GM18868 (cell line): Measurements from ENCODE around the gene UBAP2L.
"Not testable (repeated sequence)": the region's sequence is repeated elsewhere in the genome, so short reads cannot be mapped to it uniquely, and the experiment has no call there.

Source experiments
- ATAC-seq: cut with Tn5 transposase; IDR thresholded peaks from one replicate; pipeline ENCODE4 v1.9.1; 2021; ENCODE audit warnings: mild to moderate bottlenecking, moderate library complexity; ENCODE audit not compliant: unreplicated experiment

Gene UBAP2L

GRCh38 chr1:154198756-154199562 lies 21.8 kb upstream of the UBAP2L start:
- ATAC-seq, result no peak

DNA sequence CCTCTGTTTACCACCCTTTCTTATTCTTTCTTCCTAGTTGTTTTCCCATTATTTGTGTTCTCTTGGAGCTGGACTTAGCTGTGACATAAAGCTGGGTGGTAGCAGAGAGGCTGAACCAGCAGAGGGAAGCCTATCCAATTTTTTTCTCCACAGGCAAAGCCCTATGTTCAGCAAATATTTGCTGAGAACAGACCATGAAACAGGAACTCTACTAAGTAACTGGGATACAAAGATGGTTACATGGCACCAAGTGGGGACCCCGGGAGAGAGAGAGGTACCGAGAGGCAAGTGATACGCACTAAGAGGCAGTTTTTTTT lies 21.2 kb upstream of the UBAP2L start:
- ATAC-seq, result no peak

DNA sequence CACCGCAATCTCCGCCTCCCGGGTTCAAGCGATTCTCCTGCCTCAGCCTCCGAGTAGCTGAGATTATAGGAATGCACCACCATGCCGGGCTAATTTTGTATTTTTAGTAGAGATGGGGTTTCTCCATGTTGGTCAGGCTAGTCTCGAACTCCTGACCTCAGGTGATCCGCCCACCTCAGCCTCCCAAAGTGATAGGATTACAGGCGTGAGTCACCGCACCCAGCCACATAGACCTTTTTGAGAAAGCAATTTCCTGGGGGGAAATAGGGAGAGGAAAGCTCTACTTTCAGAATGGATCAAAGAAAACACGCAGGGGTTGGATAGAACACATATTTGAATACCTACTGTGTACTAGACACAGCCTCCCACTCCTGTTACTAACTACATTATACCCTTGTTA lies 15.0 kb upstream of the UBAP2L start:
- not testable (repeated sequence) for ATAC-seq

GRCh38 chr1:154206196-154206595 lies 14.6 kb upstream of the UBAP2L start, which contains the start of gene CFAP141:
CFAP141 (minus strand) TSS chr1:154206333; CDS start chr1:154206307, 26 bp downstream.
- no peak for ATAC-seq

DNA sequence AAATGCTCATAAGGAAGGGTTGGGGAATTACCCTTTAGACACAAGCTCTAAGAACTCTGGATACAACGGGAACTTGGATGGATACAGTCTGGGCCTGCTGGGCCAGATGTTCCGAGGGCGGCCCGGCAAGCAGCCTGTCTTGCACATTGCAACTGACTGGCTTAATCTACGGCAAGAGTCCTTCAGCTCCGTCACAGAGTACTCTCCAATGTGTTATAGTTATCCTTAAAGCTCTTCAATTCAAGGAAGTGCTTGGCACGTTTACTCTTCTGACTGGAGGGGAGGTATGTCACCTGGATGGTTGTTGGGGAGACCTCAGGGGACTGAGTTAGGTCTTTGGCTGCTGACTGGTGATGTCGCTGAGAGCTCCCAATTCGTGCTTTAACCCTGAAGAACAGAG lies 13.5 kb upstream of the UBAP2L start:
- ATAC-seq, result no peak

- no peak for ATAC-seq
These were observed 11.9 kb upstream of the UBAP2L start for GRCh38 chr1:154208677-154209388.

DNA sequence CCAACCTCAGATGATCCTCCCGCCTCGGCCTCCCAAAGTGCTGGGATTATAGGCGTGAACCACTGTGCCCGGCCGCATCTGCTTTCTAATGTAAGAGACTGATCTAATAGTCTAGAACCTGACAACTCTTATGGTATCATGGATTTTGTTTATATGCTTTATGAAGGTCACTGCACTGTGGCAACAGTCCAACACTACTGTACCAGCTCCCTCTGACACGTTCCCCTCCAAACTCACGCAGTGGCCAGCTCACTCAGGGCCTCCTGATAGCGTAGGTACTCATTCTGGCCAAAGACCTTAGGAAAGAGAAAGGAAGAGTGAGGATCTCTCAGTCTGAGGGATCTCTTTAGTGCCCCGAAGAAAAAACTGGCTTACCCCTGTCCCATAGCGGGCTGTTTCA lies 8.7 kb upstream of the UBAP2L start:
- ATAC-seq, result no peak

- no peak for ATAC-seq
These were observed 7.5 kb upstream of the UBAP2L start for GRCh38 chr1:154213274-154213673.

- ATAC-seq, result no peak
These were observed 2.2 kb upstream of the UBAP2L start for GRCh38 chr1:154218545-154218944.

DNA sequence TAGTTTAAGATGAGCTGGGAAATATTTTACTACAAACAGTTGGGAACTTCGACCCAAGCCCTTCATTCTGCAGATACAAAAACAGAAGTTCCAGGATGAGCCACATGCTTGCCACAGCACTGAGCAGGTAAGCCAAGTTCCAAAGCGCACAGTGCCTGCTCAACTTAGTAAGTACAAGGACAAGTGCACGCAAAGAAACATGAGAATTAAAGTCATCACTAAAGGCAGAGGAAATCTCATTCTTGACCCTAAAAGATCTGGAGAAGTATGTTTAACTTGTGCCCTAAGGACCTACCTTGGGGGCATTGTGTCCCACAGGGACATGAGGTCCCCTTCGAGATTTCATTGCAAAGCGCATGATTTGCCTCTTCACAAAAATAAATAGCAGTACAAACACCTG lies 1.2 kb upstream of the UBAP2L start:
- no peak for ATAC-seq

- no peak for ATAC-seq
These were observed 169 bp downstream of the UBAP2L start for GRCh38 chr1:154220970-154221277.

DNA sequence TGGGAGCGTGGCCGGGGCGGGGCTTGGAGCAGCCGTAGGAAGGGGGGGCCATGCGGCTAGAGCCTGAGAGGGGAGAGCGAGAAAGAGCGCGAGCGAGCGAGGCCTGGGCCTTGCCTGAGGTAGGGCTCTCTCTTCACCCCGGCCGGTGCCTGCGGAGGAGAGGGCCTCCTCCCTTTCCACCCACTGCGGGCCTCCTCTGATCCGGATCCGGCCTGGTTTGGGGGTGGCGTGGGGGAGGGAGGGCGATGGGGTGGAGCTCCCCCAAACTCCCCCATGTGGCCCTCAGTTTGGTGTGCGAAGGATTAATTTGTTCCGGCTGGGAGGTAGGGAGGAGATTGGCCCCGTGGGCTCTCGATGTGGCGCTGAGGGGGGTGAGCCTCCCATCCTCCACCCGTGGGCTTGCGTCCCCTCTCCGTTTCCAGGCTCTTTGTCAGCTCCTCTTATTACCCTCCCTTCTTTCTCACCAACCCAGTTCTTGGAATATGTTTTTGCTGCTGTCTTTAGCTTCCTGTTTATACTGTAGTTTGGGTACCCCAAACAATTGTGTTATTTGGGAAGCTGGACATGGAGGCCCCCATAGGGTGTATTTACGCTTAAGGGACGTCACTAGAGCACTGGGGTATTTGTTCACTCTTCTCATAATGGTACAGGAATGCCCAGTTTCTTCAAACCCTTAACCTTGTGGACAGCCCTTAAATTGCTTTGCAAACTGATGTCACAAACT lies 685 bp downstream of the UBAP2L start:
- no peak for ATAC-seq

DNA sequence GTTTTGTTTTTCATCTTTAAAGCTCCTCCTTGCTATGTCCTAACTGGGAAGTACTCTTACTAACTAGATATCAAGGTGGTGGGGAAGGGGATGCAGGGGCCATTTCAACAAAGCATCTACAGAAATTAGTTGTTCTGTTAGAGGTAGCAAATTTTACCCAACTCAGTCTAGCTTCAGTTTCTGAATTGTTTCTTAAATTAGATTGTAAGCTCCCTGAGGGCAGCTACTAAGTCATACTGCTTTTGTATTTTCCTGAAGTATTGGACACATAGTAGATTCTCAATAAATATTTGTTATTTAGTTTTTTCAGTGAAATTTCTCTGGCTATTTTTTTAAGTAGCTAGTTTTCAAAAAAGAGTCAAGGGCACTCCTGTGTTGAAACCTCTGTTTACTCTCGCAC lies 1.8 kb downstream of the UBAP2L start:
- ATAC-seq, result no peak

- ATAC-seq, result no peak
These were observed 2.2 kb downstream of the UBAP2L start for GRCh38 chr1:154222918-154223317.

DNA sequence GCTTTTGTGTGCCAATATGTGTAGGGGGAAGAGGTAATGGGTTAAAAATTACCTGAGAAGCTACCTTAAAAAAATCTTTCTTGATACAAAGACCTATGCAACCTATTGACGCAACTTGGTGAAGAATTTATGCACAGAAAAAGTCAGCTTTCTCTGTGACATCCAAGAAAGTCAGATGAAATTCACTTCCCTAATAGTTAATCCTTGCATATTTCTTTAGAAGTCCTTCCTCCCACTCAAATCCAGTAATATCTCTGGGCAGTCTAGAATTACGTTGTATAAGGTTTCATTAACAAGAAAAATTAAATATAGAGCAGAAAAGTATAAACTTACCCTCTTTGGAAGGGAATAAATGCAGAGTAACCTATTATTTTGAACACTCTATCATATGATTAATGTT lies 2.9 kb downstream of the UBAP2L start:
- no peak for ATAC-seq

DNA sequence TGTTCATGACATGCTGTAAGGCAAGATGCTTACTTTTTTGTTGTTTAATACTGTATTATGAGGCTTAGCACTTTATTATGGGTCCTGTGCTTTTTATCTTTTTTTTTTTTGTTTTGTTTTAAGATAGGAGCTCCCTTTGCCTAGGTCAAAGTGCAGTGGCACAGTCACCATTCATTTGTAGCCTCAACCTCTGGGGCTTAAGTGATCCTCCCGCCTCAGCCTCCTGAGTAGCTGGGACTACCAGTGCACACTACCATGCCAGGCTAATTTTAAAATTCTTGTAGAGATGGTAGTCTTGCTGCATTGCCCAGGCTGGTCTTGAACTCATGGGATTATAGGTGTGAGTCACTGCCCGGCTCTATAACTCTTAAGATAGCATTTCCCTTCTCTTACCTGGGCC lies 4.6 kb downstream of the UBAP2L start:
- ATAC-seq, result no peak

- not testable (repeated sequence) for ATAC-seq
These were observed 10.4 kb downstream of the UBAP2L start for GRCh38 chr1:154231112-154231511.

GRCh38 chr1:154233127-154233526 lies 12.4 kb downstream of the UBAP2L start:
- not testable (repeated sequence) for ATAC-seq

GRCh38 chr1:154236855-154237254 lies 16.1 kb downstream of the UBAP2L start:
- no peak for ATAC-seq

GRCh38 chr1:154237435-154237834 lies 16.7 kb downstream of the UBAP2L start:
- ATAC-seq, result no peak

GRCh38 chr1:154237880-154238506 lies 17.2 kb downstream of the UBAP2L start:
- ATAC-seq, result no peak
